Right hindlimb (tissue), 1 donor: ENCODE measurements around the gene FAM117B.
"Not testable (repeated sequence)": the region's sequence is repeated elsewhere in the genome, so short reads cannot be mapped to it uniquely, and the experiment has no call there.

ENCODE experiments used
- DNase-seq: peaks from one replicate; pipeline ENCODE4 v3.0.0-alpha.2; 2018

The FAM117B gene

DNA sequence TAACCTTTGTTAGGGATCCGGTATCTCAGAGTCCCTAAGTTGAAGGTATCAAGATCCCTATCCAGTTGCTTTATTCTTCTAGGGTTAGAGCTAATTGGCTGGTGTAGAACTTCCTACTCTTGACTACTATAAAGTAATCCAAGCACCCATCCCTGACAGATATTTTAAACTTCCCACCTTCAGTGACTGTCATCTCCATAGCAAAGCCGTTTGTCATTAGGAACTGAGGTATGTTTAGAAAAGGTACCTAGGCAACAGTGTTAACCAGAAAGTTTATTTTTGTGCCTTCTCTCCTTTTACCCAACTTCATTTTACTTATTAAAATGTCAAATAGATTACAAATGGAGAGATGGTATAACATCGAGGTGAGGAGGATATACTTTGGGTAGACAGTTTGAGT is 4.5 kb downstream of the FAM117B start:
- no peak for DNase-seq

GRCh38 chr2:202642567-202642966 is 7.8 kb downstream of the FAM117B start:
- no peak for DNase-seq

GRCh38 chr2:202643012-202643858 is 8.5 kb downstream of the FAM117B start:
- DNase-seq, result no peak

DNA sequence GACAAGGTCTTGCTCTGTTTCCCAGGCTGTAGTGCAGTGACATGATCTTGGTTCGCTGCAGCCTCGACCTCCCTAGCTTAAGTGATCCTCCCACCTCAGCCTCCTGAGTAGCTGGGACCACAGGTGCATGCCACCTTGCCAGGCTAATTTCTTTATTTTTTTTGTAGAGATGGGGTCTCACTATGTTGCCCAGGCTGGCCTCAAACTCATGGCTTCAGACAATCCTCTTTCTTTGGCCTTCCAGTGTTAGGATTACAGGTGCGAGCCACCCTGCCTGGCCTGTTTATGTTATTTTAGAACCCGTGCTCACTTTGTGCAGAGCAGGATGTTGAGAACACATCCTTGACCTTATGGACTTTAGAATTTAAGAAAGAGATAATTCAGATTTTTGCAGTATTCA is 17.4 kb downstream of the FAM117B start:
- no peak for DNase-seq

DNA sequence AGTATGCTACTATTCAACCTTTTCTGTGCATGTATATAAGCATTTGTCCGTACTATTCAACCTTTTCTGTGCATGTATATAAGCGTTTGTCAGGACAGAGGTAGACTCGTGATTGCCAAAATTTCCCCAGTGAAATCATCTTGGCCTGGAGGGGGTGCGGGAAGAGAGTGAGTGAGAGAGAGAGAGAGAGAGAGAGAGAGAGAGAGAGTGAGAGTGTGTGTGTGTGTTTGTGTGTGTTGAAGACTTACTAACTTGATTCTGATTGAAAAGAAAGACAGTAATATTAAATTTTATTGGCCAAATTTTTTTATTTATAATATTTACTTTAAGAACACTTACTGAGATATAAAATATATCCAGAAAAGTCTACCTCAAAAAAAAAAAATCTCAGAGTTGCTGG is 19.1 kb downstream of the FAM117B start:
- DNase-seq, result no peak

DNA sequence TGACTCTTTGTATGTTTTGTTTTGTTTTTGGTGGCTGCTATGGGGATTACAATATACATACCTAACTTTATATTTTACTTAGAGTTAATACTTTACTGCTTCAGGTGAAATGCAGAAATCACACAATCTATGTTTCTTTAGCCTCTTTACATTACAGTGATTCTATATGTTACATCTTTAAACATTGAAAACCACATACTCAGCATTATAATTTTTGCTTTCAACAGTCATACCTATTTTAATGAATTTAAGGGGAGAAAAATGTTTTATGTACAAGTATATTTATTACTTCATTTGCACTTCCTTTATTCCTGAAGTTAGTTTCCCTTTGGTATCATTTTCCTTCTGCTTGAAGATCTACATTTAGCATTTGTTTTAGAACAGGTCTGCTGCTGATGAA is 23.1 kb downstream of the FAM117B start:
- no peak for DNase-seq

DNA sequence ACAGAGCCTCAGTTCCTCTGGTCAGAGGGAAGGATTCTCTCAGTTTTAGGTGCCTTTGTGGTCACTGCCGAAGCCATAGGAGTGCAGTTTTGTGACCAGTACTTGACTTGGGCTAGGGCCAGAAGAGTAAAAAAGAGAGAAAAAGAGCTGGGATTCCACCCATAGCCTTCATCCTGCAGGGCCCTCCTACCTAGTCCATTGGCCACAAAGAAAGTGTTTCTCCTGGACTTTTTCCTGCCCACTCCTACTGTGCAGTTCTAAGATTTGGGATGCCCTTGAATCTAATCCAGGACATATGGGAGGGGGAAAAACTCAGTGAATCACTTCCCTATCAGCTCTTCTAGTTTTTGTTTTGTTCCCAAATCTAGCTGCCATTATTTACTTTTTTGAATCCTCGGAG is 26.0 kb downstream of the FAM117B start:
- no peak for DNase-seq

DNA sequence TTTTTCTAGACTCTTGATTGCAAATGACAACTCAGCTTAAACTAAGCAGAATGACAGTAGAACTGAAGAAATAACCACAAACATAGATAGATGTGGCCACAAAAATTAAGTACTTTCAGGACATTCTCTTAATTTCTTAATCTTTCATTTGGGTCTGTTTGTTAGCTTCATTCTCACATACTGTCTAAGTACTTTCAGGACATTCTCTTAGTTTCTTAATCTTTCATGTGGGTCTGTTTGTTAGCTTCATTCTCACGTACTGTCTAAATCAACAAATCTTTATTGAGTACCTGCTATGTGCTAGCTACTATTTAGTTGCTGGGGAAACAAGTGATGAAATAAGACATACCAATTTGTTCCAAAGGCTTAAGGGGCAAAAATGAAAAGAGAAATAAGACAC is 35.1 kb downstream of the FAM117B start:
- no peak for DNase-seq

DNA sequence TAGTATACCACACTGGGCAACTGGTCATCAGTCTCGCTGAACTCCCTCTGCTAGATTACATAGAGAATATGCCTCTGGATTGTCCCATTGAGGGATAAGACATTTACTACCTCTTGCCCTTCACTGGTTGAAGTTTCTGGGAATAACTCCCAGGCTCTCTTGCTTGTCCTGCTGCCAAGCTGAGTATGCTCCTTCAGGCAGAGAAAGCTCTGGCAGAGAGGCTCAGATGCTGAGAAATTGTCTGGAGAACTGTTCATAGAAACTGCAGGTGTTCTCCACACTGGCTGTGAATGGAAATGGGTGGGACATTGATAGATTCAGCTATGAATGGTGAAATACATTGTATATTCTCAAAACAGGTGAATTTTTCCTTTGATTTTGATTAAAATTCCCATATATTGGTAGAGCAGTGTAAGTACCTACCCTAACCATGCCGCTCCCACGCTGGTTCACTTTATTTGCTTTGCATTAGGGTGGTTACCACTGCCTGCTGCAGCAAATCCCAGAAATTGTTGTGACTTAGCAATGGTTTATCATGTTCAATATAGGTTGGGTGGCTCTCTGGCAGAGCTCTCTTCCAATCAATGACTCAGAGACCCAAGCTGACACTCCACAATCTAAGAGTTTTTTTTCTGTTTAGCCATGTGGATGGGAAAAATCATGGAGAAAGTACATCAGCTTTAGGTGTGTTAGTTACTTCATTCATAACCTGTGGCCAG is 36.7 kb downstream of the FAM117B start:
- DNase-seq, result peak; percentile 43

GRCh38 chr2:202675097-202675496 is 40.3 kb downstream of the FAM117B start:
- DNase-seq, result not testable (repeated sequence)

DNA sequence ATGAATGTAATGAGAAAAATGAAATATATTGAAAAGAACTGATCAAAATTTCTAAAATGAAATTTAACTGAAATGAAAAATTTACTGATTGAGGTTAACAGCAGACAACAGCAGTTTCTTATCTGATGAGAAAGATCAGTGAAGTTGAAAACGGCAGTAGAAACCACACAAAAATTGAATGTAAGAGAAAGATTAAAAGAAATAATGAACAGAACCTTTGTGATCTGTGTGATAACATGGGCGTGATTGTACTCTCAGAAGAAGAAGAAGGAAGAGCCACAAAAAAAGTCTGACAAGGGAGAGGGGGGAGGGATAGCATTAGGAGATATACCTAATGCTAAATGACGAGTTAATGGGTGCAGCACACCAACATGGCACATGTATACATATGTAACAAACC is 45.2 kb downstream of the FAM117B start:
- no peak for DNase-seq

GRCh38 chr2:202680512-202680911 is 45.7 kb downstream of the FAM117B start:
- no peak for DNase-seq

GRCh38 chr2:202681688-202682205 is 47.0 kb downstream of the FAM117B start:
- no peak for DNase-seq

DNA sequence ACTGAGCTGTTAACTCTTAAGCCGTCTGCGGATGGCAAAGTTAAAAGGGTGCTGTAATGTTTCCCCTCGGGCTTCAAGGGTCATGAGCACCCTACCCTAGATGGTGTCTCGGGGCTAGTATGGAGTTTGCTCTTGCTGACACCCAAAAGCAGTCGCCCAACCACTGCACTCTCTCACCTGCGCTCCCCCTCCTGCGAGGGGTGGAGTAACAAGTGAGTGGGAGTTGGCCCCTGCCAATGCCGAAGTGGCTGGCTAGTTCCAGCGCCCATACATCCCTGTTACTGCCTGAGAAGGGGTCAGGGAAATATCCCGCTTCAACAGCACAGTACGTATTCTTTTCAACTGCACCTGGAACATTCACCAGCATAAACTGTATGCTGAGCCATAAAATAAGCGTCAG is 47.5 kb downstream of the FAM117B start:
- DNase-seq, result no peak

- no peak for DNase-seq
Measured at GRCh38 chr2:202687276-202687675, 52.5 kb downstream of the FAM117B start.

DNA sequence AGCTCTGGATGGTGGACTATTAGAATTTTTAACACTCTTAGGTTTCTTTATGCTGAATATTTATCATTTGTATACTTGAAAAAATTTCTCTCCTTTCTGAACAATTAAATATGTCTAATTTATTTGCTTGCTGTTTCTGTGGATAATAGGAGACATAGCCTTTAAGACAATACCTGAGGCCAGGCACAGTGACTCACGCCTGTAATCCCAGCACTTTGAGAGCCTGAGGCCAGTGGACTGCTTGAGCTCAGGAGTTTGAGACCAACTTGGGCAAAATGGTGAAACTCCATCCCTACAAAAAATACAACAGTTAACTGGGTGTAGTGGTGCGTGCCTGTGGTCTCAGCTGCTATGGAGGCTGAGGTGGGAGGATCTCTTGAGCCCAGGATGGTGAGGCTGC is 54.7 kb downstream of the FAM117B start:
- no peak for DNase-seq

DNA sequence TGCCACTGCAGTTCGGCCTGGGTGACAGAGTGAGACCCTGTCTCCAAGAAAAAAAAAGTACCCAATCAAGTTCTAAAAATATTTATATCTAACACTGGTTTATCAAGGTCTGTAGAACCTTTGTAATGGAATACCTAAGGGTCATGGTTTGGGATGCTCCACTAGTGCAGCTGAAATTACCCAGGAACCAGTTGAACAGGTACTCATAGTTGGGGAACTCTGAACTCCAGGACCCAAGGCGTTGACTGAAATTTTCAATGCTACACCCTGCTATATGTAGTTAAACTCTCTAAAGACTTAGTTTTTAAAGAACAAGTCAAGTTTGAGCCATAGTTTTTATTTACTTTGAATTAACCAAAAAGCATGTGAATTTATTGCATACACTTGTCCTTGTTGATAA is 55.1 kb downstream of the FAM117B start:
- DNase-seq, result no peak

DNA sequence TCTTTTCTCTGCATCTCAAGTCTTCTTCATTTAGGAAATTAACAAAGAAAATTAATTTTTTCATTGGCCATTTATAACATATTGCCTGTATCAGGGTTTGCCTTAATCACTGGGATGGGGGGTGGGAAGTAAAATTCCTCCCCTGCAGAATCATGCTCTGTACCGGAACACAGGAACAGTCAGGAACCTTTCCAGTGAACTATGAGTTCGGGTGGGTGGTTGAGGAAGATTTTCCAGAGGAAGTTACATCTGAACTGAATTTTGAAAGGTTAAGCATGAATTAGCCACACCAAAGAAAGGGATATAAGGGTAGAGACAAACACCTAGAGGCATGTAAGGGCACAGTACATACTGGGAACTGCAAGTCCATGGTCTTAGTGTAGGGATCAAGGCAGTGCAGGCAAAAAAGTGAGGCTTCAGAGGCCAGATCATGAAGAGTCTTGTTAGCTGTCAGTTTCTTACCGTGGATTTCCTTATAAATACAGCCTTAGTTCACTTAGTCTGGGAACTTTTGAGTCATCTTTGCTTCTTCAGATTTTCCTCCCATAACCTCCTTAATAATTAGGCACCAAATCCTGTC is 55.6 kb downstream of the FAM117B start:
- DNase-seq, result no peak

GRCh38 chr2:202693503-202693902 is 58.7 kb downstream of the FAM117B start:
- no peak for DNase-seq

GRCh38 chr2:202695166-202695565 is 60.4 kb downstream of the FAM117B start:
- DNase-seq, result no peak

- DNase-seq, result no peak
Measured at GRCh38 chr2:202700075-202700901, 65.5 kb downstream of the FAM117B start.

- DNase-seq, result no peak
Measured at GRCh38 chr2:202703091-202703490, 68.3 kb downstream of the FAM117B start.

- DNase-seq, result no peak
Measured at GRCh38 chr2:202704248-202704647, 69.5 kb downstream of the FAM117B start.
